Progenitor cell of endocrine pancreas (in vitro differentiated cells): ENCODE measurements around the gene CCDC28A. TPM values are rescaled to one million over a fixed set of nuclear protein-coding genes. Genes with fewer than 3 reads are reported as not detected.

ENCODE experiments used
- DNase-seq: peaks from one replicate; pipeline ENCODE4 v3.0.0; 2021; ENCODE audit warnings: low spot score; ENCODE audit not compliant: unreplicated experiment
- H3K27ac Mint-ChIP-seq: 2 replicates; pipeline ENCODE4 v1.8.0; 2021; ENCODE audit warnings: mild to moderate bottlenecking, moderate library complexity, mixed read lengths
- H3K27me3 Mint-ChIP-seq: 2 replicates; pipeline ENCODE4 v1.8.0; 2021; ENCODE audit warnings: mixed read lengths
- H3K36me3 Mint-ChIP-seq: 2 replicates; pipeline ENCODE4 v1.8.0; 2022; ENCODE audit warnings: mixed read lengths; ENCODE audit not compliant: insufficient read depth
- H3K4me1 Mint-ChIP-seq: 2 replicates; pipeline ENCODE4 v1.8.0; 2021; ENCODE audit warnings: low read depth, mixed read lengths
- H3K4me3 Mint-ChIP-seq: 2 replicates; pipeline ENCODE4 v1.8.0; 2021; ENCODE audit warnings: low read depth, mild to moderate bottlenecking, moderate library complexity, mixed read lengths
- H3K9me3 Mint-ChIP-seq: 2 replicates; pipeline ENCODE4 v1.8.0; 2021; ENCODE audit warnings: low read depth, mixed read lengths
- total RNA-seq: library from RNA; stranded (reverse); gene quantifications from 2 replicates; pipeline ENCODE4 v1.2.1, GENCODE V29; 2021
- TF ChIP-seq, protein P1 (sequence below): fragments of 200-600 bp; sonication (generic); IDR thresholded peaks from one replicate; pipeline ENCODE4 v1.5.0; 2021; ENCODE audit warnings: antibody characterized with exemption, mild to moderate bottlenecking; ENCODE audit not compliant: unreplicated experiment

Gene CCDC28A
- total RNA-seq, 1 donor from 2014 or later = 9.4 TPM

DNA sequence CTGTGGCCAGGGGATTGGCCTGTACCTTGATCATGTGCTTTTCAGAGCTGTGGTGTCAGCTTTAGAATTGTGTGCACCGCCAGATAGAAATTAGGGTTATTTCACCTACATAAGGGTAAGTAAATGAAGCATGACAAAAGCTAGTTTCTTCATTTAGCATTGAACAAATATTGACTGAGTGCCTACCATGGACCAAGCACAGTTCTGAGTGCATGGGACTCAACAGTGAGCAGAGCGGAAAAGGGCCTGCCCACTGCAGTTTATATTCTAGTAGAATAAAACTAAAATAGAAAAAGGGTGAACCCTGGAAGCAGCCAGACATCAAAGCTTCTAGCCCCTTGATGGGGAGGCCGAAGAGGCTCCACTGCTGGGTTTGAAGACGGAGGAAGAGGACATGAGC, 48.0 kb downstream of the CCDC28A start:
- peaks cover 31% of the 10 kb centered on the region for H3K4me1 Mint-ChIP-seq
- no peak for DNase-seq
- no peaks in the 10 kb centered on the region for H3K27me3 Mint-ChIP-seq
- no peak overlapping the region for H3K4me3 Mint-ChIP-seq
- H3K9me3 Mint-ChIP-seq = no peaks in the 10 kb centered on the region
- no peak overlapping the region for H3K27ac Mint-ChIP-seq
- TF ChIP-seq, protein P1, sequence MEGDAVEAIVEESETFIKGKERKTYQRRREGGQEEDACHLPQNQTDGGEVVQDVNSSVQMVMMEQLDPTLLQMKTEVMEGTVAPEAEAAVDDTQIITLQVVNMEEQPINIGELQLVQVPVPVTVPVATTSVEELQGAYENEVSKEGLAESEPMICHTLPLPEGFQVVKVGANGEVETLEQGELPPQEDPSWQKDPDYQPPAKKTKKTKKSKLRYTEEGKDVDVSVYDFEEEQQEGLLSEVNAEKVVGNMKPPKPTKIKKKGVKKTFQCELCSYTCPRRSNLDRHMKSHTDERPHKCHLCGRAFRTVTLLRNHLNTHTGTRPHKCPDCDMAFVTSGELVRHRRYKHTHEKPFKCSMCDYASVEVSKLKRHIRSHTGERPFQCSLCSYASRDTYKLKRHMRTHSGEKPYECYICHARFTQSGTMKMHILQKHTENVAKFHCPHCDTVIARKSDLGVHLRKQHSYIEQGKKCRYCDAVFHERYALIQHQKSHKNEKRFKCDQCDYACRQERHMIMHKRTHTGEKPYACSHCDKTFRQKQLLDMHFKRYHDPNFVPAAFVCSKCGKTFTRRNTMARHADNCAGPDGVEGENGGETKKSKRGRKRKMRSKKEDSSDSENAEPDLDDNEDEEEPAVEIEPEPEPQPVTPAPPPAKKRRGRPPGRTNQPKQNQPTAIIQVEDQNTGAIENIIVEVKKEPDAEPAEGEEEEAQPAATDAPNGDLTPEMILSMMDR = no peak
- no peaks in the 10 kb centered on the region for H3K36me3 Mint-ChIP-seq

DNA sequence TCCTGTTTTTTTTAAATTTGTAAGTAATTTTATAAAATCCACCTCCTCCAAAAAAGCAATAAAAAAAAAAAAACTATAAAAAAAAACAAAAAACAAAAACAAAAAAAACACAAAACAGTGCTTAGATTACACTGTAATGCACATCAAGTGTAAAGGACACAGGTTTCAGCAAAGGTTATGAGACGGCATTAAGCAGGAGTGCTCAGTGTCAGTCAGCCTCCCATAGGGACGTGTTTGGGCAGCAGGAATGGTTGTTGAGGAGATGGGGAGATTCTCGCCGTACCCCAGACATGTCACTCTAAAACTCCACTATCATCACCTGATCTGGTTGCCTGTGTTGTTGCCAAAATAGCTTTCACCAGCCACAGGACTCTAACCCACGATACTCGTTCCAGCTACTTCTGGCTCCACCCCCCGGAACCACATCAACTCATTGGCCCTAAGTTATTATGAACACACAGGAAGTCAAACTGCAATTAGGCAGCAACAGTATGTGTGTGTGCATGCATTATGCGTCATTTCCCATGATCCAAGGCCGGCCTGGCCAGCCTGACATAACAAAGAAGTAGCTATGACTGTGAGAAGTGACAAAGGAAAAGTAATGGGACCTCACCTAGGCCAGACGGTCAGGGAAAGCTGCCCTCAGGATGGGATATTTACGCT, 51.0 kb downstream of the CCDC28A start:
- Mint-ChIP-seq H3K27ac (no peak overlapping the region), H3K9me3 (no peaks in the 10 kb centered on the region), H3K27me3 (no peaks in the 10 kb centered on the region), H3K36me3 (no peaks in the 10 kb centered on the region), H3K4me1 (peaks cover 11% of the 10 kb centered on the region), H3K4me3 (no peak overlapping the region)
- TF ChIP-seq, protein P1 = no peak
- DNase-seq = no peak

DNA sequence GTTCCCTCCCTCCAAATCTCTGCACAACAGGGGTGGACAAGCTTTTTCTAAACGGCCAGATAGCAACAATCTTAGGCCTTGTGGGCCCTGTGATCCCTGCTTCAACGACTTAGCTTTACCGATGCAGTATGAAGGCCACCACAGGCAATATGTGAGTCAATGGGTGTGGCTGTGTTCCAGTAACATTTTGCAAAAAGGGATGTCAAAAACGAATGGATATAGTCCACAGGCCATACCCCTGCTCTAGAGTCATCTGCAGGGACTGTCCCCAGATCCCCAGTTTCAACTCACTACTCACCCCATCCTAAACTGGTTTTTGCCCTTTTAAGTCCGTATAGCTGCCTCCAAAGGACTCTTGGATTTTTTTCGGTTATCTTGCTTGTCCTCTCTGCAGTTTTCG, 56.7 kb downstream of the CCDC28A start:
- TF ChIP-seq, protein P1 = no peak
- no peak for DNase-seq
- H3K4me1 Mint-ChIP-seq = peaks cover 2% of the 10 kb centered on the region
- H3K36me3 Mint-ChIP-seq = no peaks in the 10 kb centered on the region
- no peaks in the 10 kb centered on the region for H3K27me3 Mint-ChIP-seq
- H3K4me3 Mint-ChIP-seq = no peak overlapping the region
- no peaks in the 10 kb centered on the region for H3K9me3 Mint-ChIP-seq
- no peak overlapping the region for H3K27ac Mint-ChIP-seq

DNA sequence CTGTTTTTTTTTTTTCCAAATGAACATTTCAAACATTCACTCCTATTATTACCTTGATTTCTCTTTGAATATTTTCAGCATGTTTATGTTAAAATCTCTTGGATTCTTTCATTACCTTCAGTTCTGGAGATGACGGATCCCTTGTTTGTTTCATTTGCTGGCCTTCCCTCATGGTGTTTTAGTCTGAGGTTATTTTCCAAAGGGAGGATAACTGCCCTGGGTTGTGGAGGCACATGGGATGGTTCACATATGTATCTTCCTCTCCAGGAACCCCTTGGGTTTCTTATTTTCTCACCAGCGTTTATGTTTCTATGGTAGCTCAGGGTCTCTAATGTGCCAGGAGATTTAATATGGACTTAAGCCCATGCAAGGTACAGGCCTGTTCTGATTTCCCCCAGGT, 58.6 kb downstream of the CCDC28A start:
- Mint-ChIP-seq H3K4me1 (peaks cover 2% of the 10 kb centered on the region), H3K36me3 (no peaks in the 10 kb centered on the region), H3K27ac (no peak overlapping the region), H3K4me3 (no peak overlapping the region), H3K9me3 (no peaks in the 10 kb centered on the region), H3K27me3 (no peaks in the 10 kb centered on the region)
- DNase-seq = no peak
- TF ChIP-seq, protein P1 = no peak

DNA sequence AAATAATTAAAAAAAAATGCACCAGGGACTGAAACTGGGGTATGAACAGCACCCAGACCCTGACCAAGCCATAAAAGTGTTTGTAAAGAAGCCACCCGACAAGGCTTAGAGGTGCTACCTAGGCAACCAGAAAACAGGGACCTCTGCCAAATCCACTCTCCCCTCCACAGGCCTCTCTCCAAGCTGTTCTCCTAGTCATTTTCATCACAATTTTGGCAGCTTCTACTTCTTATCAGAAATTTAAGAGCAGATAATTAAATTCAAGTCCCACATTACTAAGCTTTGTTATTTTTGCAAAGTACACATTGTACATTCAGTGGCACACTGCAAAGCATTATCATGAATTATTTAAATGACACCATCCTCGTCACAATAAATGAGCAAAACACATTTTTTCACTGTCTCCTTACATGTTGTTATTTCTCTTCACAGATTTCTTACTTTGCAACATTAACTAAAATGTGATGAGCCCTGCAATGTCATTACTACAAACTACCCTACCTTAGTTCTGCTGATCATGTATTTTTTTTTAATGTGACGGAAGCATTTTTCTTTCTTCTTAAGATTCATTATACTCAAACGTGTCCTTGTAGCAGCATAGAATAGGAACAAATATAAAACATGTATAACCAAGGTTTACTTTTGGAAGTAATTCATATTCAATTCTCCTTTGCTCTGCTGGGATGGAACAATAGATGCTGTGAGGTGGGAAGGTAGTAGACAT, 60.4 kb downstream of the CCDC28A start:
- TF ChIP-seq, protein P1 = no peak
- H3K27me3 Mint-ChIP-seq = no peaks in the 10 kb centered on the region
- H3K36me3 Mint-ChIP-seq = no peaks in the 10 kb centered on the region
- H3K4me1 Mint-ChIP-seq = no peaks in the 10 kb centered on the region
- no peak overlapping the region for H3K4me3 Mint-ChIP-seq
- DNase-seq = no peak
- H3K27ac Mint-ChIP-seq = no peak overlapping the region
- H3K9me3 Mint-ChIP-seq = no peaks in the 10 kb centered on the region
